Stimulated activated CD4-positive, alpha-beta T cell treated with anti-CD3 and anti-CD28 coated beads, TNF-alpha, amount 100 ng/mL, for 4 hours (primary cell): ENCODE results near the gene STK32C.
"Not testable (repeated sequence)": the region's sequence is repeated elsewhere in the genome, so short reads cannot be mapped to it uniquely, and the experiment has no call there.

Experiments used
- DNase-seq, 3 experiments: peaks; one replicate each; pipeline ENCODE4 v3.0.0-alpha.2; 2020; ENCODE audit warnings: low read depth in 3 of 3

Gene STK32C

GRCh38 chr10:132302421-132303310, 5.1 kb downstream of the STK32C start:
- DNase-seq = no peak

DNA sequence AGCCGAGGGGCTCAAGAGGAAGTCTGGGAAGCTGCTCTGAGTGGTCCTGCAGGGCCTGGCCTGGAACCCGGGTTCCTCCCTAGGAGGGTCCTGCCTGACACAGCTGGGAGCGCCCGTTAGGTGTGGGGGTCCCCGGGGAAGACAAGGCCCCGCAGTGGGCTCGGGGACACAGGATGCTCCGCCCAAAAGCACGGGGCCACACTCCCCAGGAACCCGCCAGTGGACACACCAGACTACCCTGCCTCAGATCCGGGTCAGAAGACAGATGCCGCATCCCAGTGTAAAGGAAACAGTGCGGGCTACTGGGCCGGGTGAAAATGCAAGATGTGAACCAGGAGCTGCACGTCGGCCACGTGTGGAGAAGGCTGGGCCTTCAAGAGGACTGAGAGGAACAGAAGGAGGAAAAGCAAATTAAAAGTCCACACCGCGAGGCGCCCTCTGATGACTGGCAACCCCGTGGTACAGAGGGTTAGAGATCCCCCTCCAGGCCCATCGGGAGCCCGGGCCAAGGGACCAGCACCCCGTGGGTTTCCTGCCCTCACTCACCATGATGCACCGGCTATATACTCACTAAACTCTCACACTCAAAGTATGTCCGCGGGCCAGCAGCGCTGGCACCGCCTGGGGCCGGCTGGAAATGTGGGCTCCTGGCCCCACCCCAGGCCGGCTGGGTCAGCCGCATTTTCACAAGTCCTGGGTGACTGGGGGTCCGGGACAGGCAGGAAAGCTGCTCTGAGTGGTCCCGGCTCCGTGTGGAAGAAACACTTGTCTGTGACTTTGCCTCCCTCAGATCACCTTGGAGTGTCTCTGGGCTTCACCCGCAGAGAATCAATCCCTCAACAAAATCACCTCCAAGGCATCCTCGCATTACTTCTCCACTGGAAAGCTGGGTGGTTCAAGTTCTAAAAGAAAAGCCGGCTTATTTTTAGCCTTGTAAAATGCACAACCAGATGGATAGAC, 6.1 kb downstream of the STK32C start:
- no peak for DNase-seq

GRCh38 chr10:132300582-132300981, 7.2 kb downstream of the STK32C start:
- no peak for DNase-seq

DNA sequence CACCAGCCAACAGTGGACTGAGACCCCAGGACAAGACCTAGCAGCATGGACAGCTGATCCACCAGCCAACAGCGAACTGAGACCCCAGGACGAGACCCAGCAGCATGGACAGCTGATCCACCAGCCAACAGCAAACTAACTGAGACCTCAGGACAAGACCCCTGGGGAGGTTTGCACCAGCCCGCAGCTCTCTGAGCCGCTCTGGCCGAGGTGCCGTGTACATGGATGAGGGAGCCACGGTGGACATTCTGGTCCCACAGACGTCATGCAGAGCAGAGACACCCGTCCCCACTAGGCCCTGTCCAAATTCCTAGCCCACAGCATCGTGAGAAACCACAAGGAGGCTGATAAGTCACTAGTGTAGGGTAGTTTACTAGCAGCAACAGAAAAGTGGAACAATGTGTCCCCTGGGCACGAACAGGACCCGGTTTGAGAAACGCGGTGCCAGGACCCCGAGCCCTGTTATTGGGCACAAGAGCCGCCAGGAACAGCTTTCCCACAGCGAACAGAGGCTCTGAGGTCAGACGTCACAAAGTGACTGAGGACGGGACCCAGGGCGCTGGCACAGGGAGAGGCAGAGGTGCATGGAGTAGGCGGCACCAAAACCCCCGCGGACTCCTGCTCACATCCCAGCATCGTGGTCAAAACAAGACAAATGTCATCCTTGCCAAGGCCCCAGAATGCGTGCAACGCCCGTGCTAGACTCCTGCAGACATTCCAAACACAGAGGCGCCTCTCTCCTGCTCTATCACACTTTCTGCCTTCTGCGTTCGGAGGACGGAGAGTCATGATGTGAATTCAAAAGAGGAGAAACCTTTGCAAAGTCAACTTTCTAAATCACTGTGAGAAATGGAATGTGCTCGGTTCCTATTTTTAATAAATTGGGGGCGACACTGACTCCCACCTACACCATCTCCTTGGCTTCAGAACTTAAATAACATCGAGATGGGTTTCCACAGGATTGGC, 8.1 kb downstream of the STK32C start:
- DNase-seq = no peak

- no peak for DNase-seq
Measured at GRCh38 chr10:132298038-132298881, 9.5 kb downstream of the STK32C start.

- DNase-seq = no peak
Measured at GRCh38 chr10:132297526-132297925, 10.2 kb downstream of the STK32C start.

GRCh38 chr10:132296666-132297443, 10.9 kb downstream of the STK32C start:
- DNase-seq = no peak

DNA sequence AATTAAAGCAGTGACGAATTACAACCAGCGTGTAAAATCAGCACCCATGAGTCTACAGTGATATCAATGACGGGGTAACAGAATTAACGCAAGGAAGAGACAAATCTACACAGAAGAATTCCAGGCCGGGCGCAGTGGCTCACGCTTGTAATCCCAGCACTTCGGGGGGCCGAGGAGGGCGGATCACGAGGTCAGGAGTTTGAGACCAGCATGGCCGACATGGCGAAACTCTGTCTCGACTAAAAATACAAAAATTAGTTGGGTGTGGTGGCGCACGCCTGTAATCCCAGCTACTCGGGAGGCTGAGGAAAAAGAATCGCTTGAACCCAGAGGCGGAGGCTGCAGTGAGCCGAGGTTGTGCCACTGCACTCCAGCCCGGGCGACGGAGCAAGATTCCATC, 12.3 kb downstream of the STK32C start:
- DNase-seq = not testable (repeated sequence)

DNA sequence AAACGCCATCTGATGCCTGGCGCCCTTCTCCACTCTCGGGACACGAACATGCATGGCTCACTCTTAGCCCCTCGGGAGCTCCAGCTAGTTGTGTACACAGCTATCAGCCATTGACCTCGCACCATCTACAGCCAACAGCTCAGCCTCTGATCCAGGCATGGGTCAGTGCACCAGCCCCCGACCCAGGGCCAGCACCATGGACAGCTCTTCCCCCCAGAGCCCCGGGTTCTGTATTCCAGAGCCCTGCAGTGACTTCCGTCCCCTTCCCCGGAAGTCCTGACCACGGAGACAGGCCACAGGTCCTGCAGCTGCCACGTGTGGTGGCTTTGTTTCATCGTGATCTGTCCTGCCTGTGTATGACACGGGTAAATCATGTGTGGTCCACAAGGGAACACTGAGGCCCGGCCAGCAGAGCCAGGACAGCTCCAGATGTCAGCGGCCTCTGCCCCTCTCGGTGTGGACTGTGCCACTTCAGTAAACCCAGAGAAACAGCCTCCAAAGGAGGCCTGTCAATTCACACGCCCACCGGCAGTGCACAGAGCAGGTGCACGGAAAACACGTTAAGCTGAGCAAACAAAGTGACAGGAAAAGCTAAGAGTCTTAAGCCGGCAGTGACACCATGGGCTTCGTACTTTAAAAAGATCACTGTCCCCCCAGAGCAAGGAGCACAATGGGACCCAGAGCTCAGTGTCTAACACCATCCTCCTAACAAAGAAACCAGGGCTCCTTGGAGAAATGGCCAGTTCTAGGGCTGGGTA, 13.0 kb downstream of the STK32C start:
- DNase-seq = no peak

GRCh38 chr10:132293813-132294520, 13.8 kb downstream of the STK32C start:
- DNase-seq = no peak

DNA sequence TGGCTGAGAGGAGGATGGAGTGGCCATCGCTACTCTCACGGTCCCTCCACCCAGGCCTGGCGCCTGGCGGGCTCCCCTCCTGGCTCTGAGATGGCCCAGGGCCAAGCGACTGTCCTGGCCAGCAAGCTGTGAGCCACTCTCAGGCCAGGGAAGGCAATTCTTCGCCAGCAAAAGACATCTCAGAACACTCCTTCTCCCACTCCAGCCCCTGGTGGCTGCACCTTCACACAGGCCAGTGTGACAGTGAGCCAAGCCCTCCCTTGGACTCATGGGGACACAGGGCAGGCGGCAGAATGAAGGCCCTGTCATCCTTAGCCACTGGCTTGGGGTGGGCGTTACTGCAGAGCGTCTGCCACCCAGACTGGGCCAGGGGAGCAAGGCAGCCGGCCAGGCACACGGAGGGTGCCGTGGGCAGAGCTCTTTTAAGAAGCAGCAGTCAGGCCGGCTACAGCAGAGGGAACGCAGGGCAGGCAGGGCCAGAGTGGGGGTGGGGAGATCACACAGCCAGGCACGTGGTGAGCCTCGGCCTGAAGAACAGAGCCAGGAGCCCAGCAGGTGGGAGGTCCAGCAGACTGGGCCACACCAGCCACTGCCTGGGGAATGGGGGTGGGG, 14.4 kb downstream of the STK32C start:
- DNase-seq = no peak

DNA sequence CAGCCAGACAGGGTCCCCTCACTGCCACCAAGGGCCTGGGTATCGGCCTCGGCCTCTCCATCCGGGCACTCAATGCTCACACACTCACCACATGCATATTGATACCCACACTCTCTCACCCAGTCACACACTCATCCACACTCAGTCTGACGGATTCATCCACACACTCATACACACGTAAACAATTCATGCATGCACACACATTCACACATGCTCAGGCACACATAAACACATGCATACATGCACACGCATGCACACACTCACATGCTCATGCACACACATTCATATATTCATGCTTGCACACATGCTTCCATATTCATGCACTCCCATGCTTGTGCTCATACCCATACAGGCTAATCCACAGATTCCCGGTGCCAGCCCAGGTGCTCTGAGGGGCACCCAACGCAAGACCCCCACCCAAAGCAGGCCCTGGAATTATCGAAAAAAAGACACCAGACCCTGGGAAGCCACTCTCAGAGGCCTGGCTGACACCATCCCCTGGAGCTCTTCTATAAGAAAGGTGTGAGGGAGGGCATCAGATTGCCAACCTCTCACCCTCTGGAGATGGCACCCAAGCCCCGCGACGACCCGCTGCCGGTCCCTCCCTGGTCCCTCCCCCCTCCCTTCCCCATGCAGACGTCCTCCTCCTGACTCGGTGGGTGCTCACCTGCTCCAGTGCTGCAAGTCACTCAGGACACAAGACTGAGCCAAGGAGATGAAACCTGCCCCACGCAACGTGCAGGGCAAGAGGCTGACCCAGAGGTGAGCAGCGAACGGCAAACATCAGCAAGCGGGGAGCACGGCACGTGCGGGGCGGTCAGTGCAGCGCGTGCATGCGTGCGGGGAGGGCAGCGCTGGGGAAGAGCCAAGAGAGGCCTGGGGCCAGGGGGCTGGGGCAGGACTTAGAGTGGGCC, 15.2 kb downstream of the STK32C start:
- DNase-seq = no peak

DNA sequence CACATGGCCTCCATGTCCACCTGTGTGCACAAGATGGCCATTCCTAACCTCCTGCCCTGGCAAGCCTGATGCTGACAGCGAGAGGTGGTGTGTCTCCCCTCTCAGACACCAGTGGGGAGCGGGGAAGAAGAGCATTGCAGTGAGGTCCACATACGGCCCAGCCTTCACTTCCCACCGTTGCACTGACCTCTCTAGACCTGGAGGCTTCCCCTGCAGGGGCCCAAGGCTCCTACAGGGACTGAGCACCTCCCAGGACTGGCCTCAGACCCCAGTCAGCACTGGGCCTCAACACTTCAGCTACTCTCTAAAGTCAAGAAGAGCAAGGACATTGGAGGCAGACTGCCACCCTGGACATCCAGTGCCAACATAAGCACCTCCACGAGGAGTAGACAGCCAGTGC, 15.9 kb downstream of the STK32C start:
- DNase-seq = no peak

- DNase-seq = no peak
Measured at GRCh38 chr10:132290631-132291030, 17.1 kb downstream of the STK32C start.

- no peak for DNase-seq
Measured at GRCh38 chr10:132289439-132289838, 18.3 kb downstream of the STK32C start.

DNA sequence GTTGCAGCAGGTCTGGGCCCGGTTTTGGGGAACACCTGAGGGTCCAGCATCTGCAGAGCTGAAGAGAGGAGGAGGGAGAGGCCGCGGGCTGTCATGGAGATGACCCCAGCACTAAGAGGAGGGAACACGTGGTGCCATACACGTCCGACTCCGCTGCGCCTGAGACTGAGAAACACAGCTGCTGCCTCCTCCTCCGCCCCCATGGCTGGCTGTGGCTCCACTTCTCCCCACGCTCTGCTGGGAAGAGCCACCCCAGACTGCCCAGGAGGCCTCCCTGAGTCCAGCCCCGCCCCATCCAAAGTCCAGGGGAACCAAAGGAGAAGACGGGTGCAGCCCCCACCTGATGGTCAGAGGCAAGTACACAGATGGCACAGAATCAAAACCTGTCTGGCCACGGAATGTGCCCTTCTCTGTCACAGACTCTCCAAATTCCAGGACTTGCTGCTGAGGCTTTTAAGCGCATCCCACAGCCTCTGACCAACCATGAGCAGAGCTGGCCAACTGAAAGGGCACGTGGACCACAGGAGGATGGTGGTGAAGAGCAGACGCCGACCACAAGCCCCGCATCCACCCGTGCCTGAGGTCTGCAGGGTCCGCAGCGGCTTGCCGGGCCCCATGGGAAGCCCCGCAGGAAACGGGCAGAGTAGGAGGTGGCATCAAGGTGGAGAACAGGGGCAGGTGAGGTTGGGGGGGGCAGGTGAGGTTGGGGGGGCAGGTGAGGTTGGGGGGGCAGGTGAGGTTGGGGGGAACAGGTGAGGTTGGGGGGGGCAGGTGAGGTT, 24.0 kb downstream of the STK32C start:
- DNase-seq = no peak
